ELR (cell line): Measurements from ENCODE around the gene PLA2G10.
A peak's percentile ranks its signal among the peaks of the same experiment; 100 is the strongest.
"Not testable (repeated sequence)": the region's sequence is repeated elsewhere in the genome, so short reads cannot be mapped to it uniquely, and the experiment has no call there.

Experiments used
- DNase-seq: peaks from one replicate; pipeline ENCODE4 v3.0.0-alpha.2; 2015; ENCODE audit warnings: low read depth

The PLA2G10 gene

DNA sequence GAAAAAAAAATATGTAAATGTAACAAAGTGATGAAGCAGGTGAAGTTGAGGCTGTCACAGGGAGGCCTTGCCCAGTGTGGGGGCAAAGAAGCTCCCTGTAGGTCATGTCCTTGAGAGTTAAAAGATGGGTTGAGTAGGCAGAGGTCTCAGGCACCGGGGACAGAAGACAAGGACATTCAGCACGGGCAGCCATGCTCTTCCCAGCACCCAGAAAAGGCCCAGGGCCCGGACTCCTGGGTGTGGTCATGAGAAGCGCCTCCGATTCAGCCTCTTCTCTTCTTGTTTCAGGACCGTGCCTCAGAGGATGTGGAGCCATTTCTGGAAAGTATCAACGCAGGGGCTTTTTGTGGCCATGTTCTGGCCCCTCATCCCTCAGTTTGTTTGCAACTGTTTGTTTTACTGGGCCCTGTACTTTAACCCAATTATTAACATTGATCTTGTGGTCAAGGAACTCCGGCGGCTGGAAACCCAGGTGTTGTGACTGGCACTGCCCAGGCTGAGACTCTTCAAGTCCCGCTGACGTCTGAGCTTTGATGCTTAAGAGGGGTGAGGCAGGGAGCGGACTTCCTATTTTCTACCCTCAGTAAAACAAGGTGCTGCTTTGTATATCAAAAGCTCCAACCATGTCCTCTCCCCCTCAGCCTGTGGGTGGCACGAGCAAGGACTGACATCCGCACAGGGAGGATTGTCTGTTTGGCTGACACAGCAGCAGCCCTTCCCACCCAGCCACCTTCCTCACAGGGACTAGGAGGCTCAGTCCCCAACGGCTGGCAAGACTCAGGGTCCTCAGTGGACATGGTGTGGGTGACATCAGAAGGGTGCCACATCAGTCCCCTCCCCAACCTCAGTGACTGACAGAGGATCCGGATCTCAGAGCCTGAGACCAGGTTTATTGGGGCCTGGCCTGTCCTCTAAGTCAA is 26.5 kb downstream of the PLA2G10 start:
- no peak for DNase-seq

DNA sequence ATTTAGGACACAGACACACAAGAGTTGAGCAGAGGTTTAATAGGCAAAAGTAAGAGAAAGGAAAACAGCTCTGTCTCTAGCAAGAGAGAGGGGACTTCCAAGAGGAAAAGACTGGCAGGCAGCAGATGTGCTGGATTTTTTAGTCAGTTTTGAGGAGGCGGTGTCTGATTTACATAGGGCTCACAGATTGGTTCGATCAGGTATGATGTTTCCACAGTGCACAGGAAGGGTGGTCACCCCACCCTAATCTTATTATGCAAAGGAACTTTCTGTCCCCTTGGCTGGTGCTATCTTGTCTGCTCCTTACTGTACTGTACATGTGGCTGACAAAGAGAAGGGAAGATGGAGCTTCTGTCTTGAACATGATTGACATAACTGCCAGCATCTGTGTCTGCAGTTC is 36.0 kb downstream of the PLA2G10 start:
- DNase-seq = no peak

DNA sequence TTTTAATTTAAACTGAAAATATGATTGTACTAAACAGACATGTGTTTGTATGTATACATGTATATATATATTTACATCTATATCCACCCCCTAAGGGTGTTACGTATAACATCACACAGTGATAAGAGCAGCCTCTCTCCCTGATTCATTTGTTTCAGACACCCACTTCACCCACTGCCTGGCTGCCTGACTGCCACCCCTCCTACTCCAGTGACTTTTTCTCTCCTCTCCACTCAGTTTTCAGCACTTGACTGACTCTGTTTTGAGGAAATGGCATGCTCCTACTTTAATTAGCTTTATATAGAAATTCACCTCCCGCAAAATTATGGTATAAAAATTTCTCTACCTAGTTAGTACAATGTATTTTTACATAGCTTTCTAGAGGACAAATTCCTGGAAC is 41.4 kb downstream of the PLA2G10 start:
- no peak for DNase-seq

DNA sequence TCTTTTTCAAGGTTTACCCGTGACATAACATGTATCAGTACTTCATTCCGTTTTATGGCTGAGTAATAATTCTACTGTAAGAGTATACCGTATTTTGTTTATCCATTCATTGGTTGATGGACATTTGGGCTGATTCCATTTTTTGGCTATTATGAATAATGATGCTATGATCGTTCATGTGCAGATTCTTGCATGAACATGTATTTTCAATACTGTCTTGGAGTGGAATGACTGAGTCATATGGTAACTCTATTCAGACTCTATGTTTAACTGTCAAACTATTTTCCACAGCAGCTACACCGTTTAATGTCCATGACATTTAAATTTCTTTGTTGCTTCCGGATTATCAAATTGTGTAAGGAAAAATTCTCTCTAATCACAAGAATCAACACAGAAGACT is 43.5 kb downstream of the PLA2G10 start:
- no peak for DNase-seq

DNA sequence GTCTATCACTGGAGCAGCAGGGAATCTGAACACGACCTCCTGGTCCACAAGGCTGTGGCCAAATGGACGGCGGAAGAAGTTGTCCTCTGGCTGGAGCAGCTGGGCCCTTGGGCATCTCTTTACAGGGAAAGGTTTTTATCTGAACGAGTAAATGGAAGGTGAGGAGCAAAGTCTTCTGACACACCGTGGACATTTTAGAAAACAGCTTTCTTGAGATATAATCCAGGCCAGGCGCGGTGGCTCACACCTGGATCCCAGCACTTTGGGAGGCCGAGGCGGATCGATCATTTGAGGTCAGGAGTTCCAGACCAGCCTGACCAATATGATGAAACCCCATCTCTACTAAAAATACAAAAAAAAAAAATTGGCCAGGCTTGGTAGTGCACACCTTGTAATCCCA is 44.3 kb downstream of the PLA2G10 start:
- DNase-seq = no peak

DNA sequence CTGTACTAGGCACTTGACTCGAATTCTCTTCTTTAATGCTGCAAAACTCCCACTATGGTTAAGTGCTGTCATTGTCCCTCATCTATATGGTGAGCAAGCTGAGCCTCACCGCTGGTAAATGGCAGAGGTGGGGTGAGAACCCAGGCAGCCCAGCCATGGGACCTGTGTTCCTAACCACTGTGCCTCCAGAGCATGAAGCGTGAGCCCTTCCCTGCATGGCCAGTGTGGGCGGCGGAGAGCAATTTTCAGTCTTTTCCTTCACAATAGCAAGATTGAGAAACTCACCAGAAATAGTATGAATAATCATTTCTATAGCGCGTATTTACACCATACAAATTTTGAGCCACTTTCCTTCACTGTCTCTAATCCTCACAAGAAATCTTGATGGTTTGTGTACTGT is 52.2 kb downstream of the PLA2G10 start:
- peak; percentile 8 for DNase-seq

DNA sequence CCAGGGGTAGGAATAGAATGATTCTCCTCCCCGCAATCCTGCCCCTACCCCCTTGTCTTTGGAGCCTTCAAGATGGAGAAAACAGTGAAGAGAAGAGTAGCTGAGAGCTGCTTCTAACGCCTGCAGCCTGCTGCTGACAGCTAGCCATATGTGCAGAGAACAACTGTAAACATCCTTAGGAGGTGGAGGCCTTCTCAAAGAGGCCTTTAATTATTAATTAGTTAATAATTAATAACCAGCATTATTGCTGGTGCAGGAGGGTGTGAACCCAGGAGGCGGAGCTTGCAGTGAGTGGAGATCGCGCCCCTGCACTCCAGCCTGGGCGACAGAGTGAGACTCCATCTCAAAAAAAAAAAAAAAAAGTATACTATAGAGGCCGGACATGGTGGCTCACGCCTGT is 52.9 kb downstream of the PLA2G10 start:
- DNase-seq = no peak

DNA sequence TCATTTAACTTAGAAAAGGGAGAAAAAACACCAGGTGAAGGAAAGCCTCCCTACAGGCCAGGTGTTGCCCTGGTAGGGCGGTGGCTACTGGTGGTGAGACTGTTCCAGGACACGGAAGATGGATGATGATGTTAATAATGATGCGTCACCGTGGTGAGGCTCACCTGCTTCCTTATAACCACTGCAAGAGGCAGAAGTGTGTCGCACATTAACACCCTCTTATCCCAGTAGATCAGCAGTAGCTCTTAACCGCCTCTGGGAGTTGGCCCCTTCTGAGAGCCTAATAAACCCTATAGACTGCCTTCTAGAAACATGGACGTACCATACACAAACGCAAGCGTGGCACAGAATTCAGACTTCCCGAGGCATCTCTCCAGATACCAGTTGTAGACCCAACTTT is 53.6 kb downstream of the PLA2G10 start:
- DNase-seq = no peak

DNA sequence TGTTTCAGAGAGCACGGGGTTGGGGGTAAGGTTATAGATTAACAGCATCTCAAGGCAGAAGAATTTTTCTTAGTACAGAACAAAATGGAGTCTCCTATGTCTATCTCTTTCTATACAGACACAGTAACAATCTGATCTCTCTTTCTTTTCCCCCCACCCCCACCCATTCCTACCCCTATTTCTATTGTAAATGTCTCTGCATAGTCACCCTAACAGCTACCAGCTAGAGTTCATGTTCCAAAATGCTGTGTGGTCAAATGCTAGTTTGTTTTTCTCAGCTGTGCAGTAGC is 57.2 kb downstream of the PLA2G10 start:
- not testable (repeated sequence) for DNase-seq

DNA sequence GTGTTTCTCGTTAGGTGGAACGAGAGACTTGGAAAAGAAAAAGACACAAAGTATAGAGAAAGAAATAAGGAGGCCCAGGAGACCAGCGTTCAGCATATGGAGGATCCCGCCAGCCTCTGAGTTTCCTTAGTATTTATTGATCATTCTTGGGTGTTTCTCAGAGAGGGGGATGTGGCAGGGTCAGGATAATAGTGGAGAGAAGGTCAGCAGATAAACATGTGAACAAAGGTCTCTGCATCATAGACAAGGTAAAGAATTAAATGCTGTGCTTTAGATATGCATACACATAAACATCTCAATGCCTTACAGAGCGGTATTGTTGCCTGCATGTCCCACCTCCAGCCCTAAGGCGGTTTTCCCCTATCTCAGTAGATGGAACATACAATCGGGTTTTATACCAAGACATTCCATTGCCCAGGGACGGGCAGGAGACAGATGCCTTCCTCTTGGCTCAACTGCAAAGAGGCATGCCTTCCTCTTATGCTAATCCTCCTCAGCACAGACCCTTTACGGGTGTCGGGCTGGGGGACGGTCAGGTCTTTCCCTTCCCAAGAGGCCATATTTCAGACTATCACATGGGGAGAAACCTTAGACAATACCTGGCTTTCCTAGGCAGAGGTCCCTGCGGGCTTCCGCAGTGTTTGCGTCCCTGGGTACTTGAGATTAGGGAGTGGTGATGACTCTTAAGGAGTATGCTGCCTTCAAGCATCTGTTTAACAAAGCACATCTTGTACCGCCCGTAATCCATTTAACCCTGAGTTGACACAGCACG is 57.7 kb downstream of the PLA2G10 start:
- DNase-seq = not testable (repeated sequence)

DNA sequence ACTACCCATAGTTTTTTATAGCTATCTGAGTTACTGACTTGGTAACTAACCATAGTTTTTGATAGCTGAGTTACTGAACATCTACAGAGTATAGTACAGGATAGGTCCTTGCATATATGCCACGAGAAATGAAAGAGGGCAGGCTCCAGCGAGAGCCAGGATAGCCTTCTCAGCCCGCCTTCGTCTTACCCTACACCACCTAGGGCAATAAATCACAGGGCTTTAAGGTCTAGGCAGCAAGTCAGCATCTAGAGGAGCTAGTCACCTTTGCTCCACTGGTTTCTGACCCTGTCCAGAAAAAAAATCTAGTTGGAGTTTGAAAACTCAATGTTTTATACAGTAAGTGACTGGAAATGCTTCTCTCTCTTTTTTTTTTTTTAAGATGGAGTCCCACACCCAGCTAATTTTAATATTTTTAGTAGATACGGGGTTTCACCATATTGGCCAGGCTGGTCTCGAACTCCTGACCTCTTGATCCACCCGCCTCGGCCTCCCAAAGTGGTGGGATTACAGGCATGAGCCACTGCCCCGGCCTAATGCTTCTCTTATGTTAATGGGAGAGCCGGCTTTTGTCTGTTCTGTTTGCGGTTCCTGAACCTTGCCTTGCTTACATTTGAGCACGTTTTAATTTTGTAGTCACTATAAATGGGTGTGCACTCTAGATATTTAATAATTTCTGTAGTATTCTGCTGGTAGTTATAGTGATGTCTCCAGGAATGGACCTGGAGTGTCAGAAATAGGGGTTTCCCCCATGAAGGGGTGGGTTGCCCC is 58.5 kb downstream of the PLA2G10 start:
- no peak for DNase-seq

DNA sequence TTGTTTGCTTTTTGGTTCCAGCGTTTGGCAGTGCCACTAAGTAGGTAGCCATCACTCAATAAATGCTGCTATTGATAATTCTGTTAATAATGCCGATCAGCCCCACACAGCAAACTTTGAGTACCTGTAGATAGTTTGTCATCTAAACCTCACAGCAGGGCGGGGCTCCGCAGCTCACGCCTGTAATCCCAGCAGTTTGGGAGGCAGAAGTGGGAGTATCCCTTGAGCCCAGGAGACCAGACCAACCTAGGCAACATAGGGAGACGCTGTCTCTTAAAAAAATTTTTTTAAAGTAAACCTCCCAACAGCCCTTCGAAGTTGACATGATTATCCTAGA is 59.8 kb downstream of the PLA2G10 start:
- no peak for DNase-seq

DNA sequence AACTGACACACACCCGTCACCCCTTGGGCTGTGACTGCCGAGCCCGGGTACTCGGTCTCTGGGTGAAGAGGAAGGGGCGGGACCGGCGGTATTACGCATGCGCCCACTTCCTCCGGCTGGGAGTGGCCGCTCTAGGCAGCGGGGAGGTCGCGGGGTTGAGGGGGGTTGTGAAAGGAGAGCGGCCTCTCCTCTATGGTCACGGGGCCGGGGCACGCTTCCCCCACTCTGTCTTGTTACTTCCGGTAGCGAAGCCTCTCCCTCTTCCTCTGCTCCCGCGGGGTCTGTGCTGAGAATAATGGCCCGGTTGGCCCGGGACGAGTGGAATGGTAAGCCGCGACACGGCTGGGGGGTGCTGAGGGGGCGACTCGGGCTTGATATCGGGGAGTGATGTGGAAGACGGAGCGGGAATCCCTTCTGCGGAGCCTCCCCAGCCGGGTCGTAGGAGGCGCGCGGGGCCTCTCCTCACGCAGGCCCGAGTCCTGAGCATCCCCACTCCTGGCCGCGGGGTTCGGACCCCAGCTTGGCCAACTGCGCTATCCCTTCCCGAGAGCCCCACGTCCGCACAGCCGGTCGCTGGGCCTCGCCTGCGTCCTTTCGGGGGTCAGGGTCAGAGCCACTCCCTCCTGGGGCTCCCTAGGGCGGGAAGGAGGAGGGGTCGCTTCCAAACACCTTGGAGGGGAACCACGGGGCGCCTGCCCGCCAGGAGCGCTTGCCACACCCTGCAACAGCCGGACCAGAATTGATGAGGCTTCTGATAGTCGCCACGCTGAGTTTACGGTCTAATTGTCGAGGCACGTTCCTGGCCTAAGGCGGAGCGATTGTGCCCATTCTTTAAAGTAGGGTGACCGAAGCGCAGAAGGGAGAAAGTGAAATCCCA is 61.2 kb downstream of the PLA2G10 start, which contains the start of gene BFAR:
Gene BFAR (plus strand): TSS at position 259 of the 877 bp plus-strand sequence. CDS start 11,396 bp downstream, outside the sequence.
- peak; percentile 95 for DNase-seq

DNA sequence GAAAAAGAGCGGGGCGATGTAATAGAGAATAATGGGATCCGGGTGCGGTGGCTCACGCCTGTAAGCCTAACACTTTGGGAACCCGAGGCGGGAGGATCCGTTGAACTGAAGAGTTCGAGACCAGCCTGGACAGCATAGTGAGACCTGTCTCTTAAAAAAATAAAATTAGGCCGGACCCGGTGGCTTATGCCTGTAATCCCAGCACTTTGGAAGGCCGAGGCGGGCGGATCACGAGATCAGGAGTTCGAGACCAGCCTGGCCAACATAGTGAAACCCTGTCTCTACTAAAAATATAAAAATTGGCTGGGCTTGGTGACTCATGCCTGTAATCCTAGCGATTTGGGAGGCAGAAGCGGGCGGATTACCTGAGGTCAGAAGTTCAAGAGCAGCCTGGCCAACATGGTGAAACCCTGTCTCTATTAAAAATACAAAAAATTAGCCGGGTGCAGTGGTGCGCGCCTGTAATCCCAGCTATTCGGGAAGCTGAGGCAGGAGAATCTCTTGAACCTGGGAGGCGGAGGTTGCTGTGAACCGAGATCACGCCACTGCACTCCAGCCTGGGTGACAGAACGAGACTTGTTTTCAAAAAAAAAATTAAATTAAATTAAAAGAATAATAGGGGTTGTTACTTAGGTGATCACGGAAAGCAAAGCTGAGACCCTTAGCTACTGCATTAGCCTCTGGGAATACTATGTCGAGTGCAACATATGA is 63.3 kb downstream of the PLA2G10 start:
- DNase-seq = not testable (repeated sequence)

DNA sequence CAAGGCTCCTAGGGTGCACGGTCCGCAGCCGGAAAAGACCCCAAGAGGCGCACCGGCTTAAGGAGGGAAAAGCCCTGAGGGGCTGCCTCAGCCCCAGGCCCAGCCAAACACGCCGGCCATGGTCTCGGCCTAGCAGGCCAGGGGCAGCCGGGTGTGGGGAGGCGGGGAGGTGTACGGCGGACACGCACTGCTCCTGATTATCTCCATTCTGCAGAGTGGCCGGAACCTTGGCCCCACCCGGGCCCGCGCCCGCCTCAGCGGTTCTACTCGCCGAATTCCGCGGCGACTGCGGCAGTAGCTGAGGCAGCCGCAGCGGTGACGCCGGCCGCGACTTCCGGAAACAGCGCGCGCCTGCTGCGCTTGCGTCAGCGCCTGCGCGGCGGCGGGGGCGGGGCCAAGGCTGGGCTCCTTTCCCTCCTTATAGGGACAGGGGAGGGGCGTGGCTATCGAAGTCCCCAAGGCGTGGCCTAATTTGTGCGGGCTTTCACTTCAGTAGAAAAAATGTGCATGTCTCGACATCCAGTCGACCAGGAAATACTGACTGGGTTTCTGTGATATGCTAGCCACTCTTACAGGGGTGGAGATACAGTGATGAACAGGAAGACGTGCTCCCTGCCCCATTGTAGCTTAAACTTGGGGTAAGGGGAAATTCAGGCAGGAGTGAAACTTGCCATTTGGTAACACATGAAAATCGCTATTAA is 64.0 kb downstream of the PLA2G10 start, which contains the start of gene PARN:
Gene PARN (minus strand): TSS at position 342 of the 701 bp plus-strand sequence. CDS start 135 bp downstream, at position 207.
- peak; percentile 97 for DNase-seq

DNA sequence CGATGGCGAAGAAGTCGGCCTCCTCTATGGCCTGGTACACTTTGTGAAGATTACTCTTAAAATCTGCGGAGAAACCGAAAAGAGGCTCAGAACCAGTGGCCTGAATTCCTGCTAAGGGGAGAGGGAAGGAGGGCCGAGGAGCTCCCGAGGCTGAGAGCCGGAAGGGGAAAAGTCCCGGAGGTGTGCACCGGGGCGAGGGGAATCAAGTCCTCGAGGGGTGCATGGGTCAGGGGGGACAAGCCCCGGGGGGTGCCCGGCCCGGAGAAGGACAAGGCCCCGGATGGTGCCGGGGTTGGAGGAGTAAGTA is 64.5 kb downstream of the PLA2G10 start:
- peak; percentile 28 for DNase-seq

DNA sequence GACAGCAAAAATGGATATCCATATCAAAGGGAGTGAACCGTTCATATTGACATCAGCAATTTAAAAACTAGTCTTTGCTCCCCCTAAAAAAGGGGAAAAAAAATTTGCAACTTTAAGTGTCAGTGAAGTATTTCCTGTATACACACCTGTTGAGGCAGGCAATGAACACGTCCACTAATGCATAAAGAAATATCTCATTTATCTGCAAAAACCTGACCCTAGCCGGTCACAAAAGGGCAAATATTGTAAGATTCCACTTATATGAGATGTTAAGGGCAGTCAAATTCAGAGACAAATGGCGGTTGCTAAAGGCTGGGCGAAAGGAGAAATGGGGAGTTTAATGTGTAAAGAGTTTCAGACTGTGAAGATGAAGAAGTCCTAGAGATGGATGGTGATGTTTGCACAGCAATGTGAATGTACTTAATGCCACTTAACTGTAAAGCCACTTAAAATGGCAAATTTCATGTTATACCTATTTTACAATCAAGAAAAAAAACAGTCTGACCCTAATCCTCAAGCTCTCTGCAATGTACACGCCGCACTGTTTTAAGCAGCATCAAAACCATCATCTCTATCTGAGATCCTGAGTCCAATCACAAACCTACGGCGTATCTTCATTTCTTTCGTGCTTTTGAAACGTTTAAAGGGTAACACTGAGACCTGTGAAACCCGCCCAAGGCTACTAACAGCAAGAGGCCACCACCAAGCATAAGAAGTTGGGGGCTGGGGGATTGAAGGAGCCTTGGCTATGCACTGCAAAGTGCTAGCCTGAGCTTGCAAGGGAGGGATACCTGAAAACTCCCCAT is 65.1 kb downstream of the PLA2G10 start:
- DNase-seq = peak; percentile 21

DNA sequence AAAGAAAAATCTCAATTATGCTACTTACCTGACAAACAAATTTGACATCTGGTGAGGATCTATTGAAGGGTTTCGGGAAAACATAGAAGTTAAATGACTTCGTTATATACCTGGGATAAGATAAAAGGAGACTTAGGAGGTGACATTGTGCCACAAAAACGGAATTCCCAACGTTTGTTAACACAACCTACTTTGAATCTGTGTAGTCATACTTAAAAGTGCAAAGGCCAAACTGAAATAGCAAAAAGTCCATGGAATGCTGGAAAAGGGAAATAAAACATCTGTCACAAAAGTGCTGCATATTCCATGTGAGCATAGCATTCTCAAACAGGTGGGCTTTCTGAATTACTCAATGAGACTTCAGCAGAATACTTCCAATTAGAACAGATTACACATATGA is 67.0 kb downstream of the PLA2G10 start:
- no peak for DNase-seq
